ENCODE data around the gene RPS15.
"Not testable (repeated sequence)": the region's sequence is repeated elsewhere in the genome, so short reads cannot be mapped to it uniquely, and the experiment has no call there.

Gene RPS15

DNA sequence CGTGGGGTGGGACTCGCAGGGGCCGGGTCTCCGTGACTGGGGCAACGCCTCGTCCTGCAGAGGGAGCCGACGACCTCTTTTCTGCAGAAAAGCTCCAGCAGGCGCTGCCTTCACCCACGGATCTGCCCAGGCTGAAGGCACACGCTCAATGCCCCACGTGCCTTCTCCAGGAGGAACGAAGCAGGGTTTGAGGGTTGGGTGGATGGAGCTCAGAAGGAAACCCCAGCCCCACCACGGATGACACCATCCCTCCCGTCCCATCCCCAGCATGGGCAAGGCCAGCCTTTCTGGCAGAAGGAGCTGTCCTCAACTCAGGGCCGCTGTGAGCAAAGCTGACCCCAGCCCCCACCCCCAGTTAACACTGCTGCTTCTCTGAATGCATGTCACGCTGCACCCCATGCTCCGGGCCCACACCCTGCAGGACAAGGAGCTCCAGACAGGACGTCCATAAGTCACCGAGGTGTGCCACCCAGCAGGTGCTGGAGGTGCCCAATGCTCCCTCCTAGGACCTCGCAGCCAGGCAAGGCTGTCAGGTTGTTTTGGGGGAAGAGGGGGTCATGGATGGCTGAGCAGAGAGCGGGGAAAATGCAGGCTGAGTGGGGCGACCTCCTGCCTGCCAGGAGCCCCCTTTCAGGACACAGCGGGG is 33.4 kb downstream of the RPS15 start:
- no peak for DNase-seq

DNA sequence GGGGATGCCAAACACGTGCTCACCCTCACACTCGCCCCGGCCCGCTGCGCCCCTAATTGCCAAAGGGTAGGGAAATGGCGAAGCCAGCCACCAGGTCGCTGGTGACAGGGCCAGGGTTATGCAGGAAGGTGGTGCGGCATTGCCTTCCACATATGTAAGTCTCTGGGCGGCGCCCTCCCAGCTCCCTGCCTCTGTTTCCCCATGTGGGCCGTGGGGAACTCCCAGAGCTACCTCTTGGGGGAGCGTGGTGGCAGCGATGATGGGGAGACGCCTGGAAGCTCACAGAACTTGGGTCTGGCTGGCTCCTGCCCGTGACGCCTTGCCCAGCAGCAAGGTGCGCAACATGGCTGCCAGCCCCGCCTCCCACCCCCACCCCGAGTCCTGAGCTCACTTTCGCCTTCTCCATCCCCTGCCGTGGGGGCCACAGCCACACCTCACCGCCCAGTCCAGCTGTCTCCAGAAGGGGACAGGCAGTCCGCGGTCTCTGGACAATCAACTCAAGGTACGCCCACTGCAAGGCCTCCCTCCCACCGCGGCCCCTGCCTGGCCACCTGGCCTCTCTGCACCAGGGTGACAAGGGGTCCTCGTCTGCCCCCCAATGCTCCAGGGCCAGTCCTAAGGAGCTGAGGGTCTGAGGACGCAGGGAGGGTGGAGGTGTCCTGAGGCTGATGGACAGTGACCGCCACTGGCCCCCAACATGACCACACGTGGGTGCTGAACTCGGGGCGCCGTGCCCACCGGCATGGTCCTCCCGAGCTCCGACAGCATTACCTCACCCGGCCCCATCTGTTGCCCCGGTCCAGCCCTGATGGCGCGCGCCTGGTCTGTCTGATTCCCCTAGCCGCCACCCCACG is 34.3 kb downstream of the RPS15 start:
- DNase-seq: no peak

DNA sequence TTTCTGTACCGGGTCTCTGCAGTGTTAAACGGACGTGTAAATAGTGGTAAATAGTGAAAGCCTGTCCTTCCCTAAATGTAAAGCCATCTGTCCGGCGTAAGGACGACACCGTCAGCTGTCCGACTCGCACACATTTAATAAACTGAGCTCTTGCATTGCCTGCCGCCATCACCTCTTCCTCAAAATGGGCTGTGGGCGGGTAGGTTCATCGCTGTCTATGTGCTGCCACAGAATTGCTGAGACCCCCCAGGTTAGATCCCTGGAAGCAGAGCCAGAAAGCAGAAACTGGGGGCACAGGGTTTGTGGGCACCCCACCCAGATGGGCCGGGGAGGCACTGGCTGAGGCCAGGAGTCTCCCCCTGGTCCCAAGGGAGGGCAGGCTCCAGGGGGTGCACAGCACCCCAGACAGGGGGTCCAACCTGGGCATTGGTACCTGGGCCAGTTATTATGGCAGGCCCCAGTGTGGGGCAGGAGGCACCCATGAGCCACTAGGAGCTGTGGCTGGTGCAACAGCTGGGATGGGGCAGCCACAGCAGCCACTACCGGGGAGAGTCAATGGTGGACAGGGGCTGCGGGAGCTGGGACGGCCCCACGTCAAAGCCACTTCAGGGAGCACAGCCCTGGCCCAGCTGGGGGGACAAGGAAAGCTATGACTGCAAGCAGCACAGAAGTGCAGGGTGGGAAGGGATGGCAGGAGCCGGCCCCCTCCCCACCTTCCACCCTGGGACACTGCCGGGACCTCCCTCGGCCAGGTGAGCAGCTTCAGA is 35.1 kb downstream of the RPS15 start:
- no peak for DNase-seq

DNA sequence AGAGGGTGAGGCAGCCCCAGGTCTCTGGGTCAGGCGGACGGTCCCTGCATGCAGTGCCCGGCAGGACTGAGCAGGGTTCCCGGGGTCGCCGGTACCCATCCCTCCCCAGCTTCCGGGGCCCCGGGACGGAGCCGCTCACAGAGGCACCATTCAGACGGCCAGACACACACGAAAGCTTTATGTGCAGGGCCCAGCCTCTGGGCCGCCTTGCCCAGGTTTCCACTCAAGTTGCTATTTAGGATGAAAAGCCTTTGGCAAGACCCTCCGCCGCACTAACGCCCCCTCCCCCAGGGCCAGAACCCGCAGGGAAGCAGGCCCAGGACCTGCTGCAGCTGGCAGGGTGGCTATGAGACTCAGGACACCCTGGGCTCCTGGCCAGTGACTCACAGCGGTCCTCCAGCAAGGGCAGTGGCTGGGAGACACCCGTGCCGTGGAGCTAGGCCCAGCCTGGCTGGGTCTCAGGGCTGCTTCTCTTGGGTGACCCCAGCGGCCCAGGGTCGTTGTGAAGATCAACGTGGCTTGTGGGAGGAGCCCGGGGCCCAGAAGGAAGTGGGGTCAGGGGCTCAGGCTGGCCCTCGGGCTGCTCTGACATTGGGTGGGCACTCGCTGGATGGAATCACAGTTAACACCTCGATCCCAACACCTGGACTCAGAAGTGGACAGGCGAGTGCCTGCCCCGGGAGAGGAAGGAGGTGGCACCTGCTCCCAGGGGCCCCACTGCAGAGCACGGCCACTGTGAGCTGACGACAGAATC is 36.0 kb downstream of the RPS15 start:
- no peak for DNase-seq

DNA sequence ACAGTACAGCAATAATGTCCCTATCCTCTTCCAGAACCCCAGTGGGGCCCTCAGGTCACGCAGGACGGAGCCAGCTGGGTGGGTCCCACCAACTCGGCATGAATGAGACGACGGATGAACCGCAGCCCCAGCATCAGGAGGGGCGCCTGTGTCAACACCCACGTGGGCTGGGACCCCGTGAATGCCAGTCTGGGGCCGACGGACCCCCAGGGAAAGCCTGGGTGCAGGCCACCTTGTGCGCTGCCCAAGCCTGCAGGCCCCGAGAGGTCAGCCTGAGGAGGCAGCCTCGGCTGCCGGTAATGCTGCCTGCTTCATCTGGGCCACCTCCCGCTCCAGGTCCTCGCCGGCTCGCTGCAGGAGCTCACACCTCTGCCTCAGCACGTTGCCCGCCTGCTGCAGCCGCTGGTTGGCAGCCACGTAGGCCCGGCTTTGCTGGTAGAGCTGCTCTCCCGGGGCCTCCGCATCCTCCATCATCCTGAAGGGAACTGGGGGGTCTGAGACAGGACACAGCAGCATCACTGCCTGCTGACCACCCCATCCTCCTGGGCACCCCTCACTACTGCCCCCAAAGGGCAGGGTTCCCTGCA is 36.7 kb downstream of the RPS15 start:
- DNase-seq: no peak

- no peak for DNase-seq
These were observed 37.7 kb downstream of the RPS15 start for GRCh38 chr19:1475751-1476437.

GRCh38 chr19:1477056-1477455 is 38.9 kb downstream of the RPS15 start:
- DNase-seq: not testable (repeated sequence)

GRCh38 chr19:1478934-1479707 is 40.9 kb downstream of the RPS15 start, which contains the start of gene C19orf25:
TSS of gene C19orf25 (minus strand) at chr19:1479215. CDS start at chr19:1478903, 312 bp downstream.
- peak; percentile 94 for DNase-seq

DNA sequence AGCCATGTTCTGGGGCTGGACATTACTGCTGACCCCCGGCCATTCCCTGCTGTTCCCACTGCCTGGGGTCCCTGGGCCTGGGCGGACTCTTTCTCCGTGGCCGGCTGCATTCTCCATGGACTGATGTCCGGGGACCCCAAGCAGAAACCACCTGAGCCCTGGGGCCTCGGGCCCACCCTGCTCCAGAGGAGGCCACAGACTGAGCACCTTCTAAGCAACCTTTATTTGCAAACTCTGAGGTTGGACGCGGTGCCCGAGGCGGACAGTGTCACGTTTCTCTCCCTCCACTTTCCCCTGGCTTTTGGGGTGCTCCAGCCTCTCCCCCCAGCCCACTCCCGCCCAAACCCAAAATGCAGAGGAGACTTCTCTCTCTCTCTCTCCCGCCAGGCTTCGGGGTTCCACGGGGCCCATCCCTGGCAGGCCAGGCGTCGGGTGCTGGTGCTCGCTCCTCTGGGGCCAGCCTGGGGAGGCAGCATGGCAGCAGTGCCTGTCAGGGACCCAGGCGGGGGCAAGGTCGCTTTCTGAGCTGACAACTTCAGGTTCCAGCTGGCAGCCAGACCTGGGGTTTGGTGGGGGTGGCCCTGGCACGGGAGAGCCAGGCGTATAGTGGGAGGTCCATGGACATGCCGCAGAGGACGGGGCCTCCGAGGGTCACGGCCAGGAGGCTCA is 43.2 kb downstream of the RPS15 start:
- DNase-seq: no peak

DNA sequence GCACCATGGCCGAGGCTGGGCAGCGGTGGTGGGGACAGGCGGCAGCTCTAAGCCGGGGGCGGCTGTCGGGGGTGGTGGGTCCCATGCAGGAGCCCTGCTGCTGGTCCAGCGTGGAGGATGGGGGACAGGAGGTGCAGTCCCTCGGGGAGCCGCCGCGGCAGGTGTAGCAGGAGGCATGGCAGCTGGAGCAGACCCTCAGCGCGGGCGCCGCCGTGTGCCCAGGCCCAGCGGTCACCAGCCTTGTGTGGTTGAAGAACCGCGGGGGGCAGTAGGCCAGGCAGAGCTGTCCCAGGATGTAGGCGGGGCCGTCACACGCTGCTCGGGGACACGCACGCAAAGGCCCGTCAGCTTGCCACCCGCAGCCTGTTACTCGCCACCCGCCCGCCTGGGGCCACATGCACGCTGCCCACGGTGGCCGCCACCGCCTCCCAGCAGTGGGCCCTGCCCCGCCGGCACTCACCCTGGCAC is 43.7 kb downstream of the RPS15 start:
- no peak for DNase-seq

DNA sequence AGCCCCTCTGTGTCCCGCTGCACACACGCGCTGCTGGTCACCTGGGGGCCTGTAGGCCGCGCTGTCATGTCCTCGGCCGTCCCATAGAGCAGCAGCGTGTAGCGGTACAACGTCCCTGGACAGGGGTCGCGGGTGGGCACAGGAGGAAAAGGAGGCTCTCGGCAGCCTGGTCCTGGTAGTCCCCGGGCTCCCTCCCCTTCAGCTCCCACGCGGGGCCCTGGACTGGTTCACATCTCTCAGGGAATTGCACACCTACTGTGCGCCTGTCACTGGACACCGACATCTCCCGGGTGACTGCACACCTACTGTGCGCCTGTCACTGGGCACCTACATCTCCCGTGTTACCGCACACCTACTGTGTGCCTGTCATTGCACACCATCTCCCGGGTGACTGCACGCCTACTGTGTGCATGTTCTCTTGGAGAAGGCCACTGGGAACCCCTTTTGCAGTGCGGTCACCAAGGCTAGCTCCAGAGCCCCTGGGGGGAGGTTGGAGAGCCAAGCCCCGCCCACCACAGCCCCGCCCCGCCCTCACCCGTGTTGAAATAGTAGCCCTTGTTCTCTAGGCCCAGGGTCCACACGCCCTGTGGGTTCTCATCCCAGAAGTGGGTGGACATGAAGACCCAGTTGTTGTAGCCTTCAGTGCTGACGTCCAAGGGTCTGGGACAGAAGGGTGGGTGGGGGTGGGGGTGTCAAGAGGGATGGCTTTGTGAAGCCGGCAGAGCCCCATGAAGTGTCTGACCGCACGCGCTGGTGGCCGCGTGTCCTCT is 44.4 kb downstream of the RPS15 start:
- no peak for DNase-seq

DNA sequence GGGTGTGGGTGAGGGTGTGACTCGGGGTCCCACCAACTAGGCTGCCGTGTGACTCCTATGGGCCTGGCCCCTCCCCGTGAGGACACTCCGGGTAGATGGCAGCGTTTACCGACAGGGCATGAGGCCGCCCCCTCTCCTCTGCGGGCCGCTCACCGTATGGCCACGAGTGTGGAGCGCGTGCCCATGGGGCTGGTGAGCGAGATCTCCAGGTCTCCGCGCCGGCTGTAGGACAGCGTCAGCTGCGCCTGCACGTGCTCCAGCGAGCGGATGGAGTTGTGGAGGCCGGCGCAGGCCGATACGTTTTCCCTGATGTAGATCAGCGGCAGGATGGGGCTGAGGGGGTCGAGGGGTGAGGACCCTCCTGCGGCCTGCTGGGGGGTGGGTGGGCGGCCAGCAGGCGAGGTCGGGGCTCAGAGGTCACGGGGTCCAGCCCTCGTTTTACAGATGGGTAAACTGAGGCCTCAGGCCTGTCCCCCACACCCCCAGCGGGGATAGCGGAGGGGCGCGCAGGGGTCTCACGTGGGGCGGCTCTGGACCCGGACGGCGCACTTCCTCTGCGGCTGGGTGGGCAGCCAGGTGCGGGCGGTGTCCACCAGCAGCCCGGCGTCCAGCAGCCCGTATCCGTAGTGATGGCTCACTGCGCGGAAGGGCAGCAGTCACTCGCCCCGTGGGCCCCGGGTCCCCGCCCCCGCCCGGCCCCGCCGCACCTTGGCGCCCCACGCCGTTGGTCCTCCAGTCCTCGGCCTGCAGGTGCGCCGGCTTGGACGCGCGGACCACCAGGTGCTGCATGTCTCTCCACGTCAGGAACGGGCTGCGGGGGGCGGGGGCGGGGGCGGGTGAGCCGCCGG is 45.2 kb downstream of the RPS15 start:
- no peak for DNase-seq

GRCh38 chr19:1483979-1484428 is 45.8 kb downstream of the RPS15 start:
- DNase-seq: no peak

GRCh38 chr19:1486720-1487575 is 48.8 kb downstream of the RPS15 start:
- DNase-seq: no peak

DNA sequence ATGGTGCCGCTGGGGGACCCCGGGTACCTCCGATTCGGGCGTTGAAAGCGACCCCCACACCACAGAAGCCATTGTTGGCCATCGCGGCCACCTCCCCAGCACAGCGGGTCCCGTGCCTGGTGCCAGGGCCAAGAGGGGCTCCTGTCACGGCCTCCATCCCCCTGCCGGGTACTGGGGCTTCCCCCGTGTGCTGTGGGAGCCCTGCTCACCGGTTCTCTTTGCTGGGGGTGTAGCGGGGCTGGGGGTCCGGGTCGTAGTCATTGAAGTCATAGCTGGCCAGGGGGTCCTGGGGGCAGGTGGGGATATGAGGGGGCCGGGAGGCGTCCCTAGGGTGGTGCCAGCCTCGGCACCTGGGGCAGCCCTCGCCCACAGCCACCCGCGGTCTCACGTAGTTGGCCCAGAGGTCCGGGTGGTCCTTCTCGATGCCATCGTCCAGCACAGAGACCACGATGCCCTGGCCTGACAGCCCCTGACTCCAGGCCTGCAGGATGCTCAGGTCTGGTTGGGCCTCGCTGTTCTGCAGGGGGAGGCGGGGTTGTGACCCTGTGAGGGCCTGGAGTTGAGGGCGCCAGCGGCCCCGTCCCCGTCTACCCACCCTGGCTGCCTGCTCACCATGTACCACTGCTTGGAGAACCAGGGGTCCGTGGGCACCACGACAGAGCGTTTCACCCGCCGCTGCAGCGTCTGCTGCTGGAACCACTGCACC is 49.5 kb downstream of the RPS15 start:
- DNase-seq: no peak

GRCh38 chr19:1488282-1488601 is 50.0 kb downstream of the RPS15 start:
- no peak for DNase-seq

Data from fibroblast of skin of right biceps (primary cell).